SU-DHL-6 (cell line): ENCODE measurements around the gene ZC3H7A.
A peak's percentile ranks its signal among the peaks of the same experiment; 100 is the strongest.

Experiments
- H2AFZ ChIP-seq: fragments of 200-600 bp; sonication (generic); 2 replicates; pipeline ENCODE4 v1.6.1; 2014; ENCODE audit warnings: low read depth, mild to moderate bottlenecking, moderate library complexity, mixed read lengths, antibody characterized with exemption, low read length; ENCODE audit not compliant: severe bottlenecking
- H3F3A ChIP-seq: fragments of 200-600 bp; shearing (Covaris generic); 2 replicates; pipeline ENCODE4 v1.6.0; 2016; ENCODE audit warnings: antibody characterized with exemption, mild to moderate bottlenecking; ENCODE audit not compliant: insufficient read depth
- H3K27ac ChIP-seq: fragments of 200-600 bp; sonication (generic); 2 replicates; pipeline ENCODE4 v1.5.1; 2016; ENCODE audit warnings: low read depth, mild to moderate bottlenecking, low read length, moderate library complexity, mixed read lengths
- H3K27me3 ChIP-seq: fragments of 200-600 bp; sonication (generic), shearing (Covaris generic); 2 replicates; pipeline ENCODE4 v1.6.0; 2014; ENCODE audit warnings: mild to moderate bottlenecking, low read length
- H3K36me3 ChIP-seq: fragments of 200-600 bp; sonication (generic); 2 replicates; pipeline ENCODE4 v1.6.1; 2014; ENCODE audit warnings: mild to moderate bottlenecking, low read length, mixed read lengths
- H3K4me2 ChIP-seq: fragments of 300-600, 200-600 bp; shearing (Covaris generic), sonication (generic); 2 replicates; pipeline ENCODE4 v1.6.0; 2014; ENCODE audit warnings: low read length, low read depth, mild to moderate bottlenecking; ENCODE audit not compliant: poor library complexity, severe bottlenecking
- H3K4me3 ChIP-seq: fragments of 200-600 bp; sonication (generic); 2 replicates; pipeline ENCODE4 v1.5.1; 2014; ENCODE audit warnings: antibody characterized with exemption, low read length, mild to moderate bottlenecking, mixed read lengths; ENCODE audit not compliant: insufficient read depth, poor library complexity, severe bottlenecking
- H3K79me2 ChIP-seq: fragments of 200-600 bp; sonication (generic); 2 replicates; pipeline ENCODE4 v1.6.1; 2014; ENCODE audit warnings: mild to moderate bottlenecking, low read length, moderate library complexity; ENCODE audit not compliant: insufficient read depth
- H3K9ac ChIP-seq: fragments of 200-600 bp; sonication (generic); 2 replicates; pipeline ENCODE4 v1.7.0; 2014; ENCODE audit warnings: mild to moderate bottlenecking, low read length
- H3K9me2 ChIP-seq: fragments of 200-600 bp; sonication (generic); replicated peaks from 2 replicates; pipeline ENCODE4 v1.6.1; 2014; ENCODE audit warnings: low read length; ENCODE audit not compliant: insufficient read depth
- H3K9me3 ChIP-seq: fragments of 200-600 bp; sonication (generic); 2 replicates; pipeline ENCODE4 v1.6.1; 2014; ENCODE audit warnings: low read length, mixed read lengths; ENCODE audit not compliant: insufficient read depth
- H4K20me1 ChIP-seq: fragments of 200-600 bp; sonication (generic); 2 replicates; pipeline ENCODE4 v1.6.1; 2014; ENCODE audit warnings: low read depth, mild to moderate bottlenecking, antibody characterized with exemption, low read length, moderate library complexity, mixed read lengths
- CTCF ChIP-seq: fragments of 200-600 bp; sonication (generic); IDR thresholded peaks from one replicate; pipeline ENCODE4 v1.5.1; 2017; ENCODE audit warnings: antibody characterized with exemption, mild to moderate bottlenecking, low read length, moderate library complexity; ENCODE audit not compliant: insufficient read depth, poor library complexity, severe bottlenecking
- EZH2phosphoT487 ChIP-seq: fragments of 200-600 bp; sonication (generic), shearing (Covaris generic); conservative IDR thresholded peaks from 2 replicates; pipeline ENCODE4 v1.6.1; 2018; ENCODE audit warnings: mild to moderate bottlenecking, antibody characterized with exemption, low read length, moderate library complexity, mixed read lengths

Gene ZC3H7A

GRCh38 chr16:11715246-11715947 lies 81.7 kb downstream of the ZC3H7A start:
- no peaks in the 10 kb centered on the region for H3K9me3 ChIP-seq
- peaks cover 20% of the 10 kb centered on the region; the same call in 1 of the 2 replicates for H3K36me3 ChIP-seq
- no peak overlapping the region for H3K4me3 ChIP-seq
- TF ChIP-seq CTCF, result no peak
- no peak for TF ChIP-seq EZH2phosphoT487
- no peaks in the 10 kb centered on the region for H4K20me1 ChIP-seq
- no peaks in the 10 kb centered on the region for H3K9me2 ChIP-seq
- peak overlapping the region; percentile 38; the same call in 1 of the 2 replicates for H3K27ac ChIP-seq
- peaks cover 10% of the 10 kb centered on the region for H3K79me2 ChIP-seq
- H3K9ac ChIP-seq, result no peak overlapping the region
- H3F3A ChIP-seq, result peaks cover 20% of the 10 kb centered on the region; the same call in 1 of the 2 replicates
- H3K4me2 ChIP-seq, result no peak overlapping the region
- H2AFZ ChIP-seq, result no peak overlapping the region
- H3K27me3 ChIP-seq, result no peaks in the 10 kb centered on the region

DNA sequence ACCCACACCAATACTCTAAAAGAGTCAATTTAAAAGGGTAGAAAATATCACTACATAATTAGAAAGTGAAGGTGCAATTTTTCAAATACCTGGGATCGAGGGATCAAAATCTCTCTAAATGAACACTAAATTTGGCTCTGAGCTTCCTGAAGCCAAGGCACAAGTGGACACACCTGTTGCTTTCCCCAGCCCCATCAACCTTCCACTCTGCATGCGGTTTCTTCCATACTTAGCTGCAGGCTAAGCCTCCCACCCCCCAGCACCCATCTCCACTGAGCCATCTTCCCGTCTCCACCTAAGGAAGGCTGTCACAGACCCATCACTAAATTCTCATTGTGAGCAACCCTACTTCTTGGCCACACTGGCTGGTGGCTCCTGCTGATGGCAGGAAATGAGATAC lies 84.9 kb downstream of the ZC3H7A start:
- Histone ChIP-seq H3K9me3 (no peaks in the 10 kb centered on the region), H3K4me3 (no peak overlapping the region), H3K9me2 (no peaks in the 10 kb centered on the region), H3F3A (peaks cover 11% of the 10 kb centered on the region; the same call in 1 of the 2 replicates), H4K20me1 (no peaks in the 10 kb centered on the region), H3K27me3 (no peaks in the 10 kb centered on the region), H2AFZ (no peak overlapping the region), H3K27ac (no peak overlapping the region), H3K4me2 (no peak overlapping the region), H3K9ac (no peak overlapping the region), H3K36me3 (peaks cover 3% of the 10 kb centered on the region; the same call in 1 of the 2 replicates), H3K79me2 (peaks cover 5% of the 10 kb centered on the region)
- no peak for TF ChIP-seq CTCF
- no peak for TF ChIP-seq EZH2phosphoT487

GRCh38 chr16:11711662-11712061 lies 85.4 kb downstream of the ZC3H7A start:
- H3K36me3 ChIP-seq, result peaks cover 3% of the 10 kb centered on the region; the same call in 1 of the 2 replicates
- no peak overlapping the region for H2AFZ ChIP-seq
- H3K9ac ChIP-seq, result no peak overlapping the region
- peaks cover 5% of the 10 kb centered on the region for H3K79me2 ChIP-seq
- H3F3A ChIP-seq, result peaks cover 9% of the 10 kb centered on the region; the same call in 1 of the 2 replicates
- no peaks in the 10 kb centered on the region for H3K9me2 ChIP-seq
- H3K27ac ChIP-seq, result no peak overlapping the region
- no peaks in the 10 kb centered on the region for H4K20me1 ChIP-seq
- no peaks in the 10 kb centered on the region for H3K9me3 ChIP-seq
- H3K27me3 ChIP-seq, result no peaks in the 10 kb centered on the region
- TF ChIP-seq EZH2phosphoT487 (no peak), CTCF (no peak)
- no peak overlapping the region for H3K4me3 ChIP-seq
- no peak overlapping the region for H3K4me2 ChIP-seq
